Measurements from ENCODE around the gene TRIM46. TPM values are rescaled to one million over a fixed set of nuclear protein-coding genes. Genes with fewer than 3 reads are reported as not detected.

The TRIM46 gene
- total RNA-seq, 1 experiment from 2014 or later: 18.4 TPM

DNA sequence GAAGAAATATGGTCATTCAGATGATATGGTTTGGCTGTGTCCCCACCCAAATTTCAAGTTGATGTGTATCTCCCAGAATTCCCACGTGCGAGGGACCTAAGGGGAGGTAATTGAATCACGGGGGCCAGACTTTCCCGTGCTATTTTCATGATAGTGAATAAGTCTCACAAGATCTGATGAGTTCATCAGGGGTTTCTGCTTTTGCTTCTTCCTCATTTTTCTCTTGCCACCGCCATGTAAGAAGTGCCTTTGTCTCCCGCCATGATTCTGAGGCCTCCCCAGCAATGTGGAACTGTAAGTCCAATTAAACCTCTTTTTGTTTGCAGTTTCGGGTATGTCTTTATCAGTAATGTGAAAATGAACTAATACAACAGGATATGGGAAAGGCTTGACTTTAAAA is 31.9 kb upstream of the TRIM46 start:
- Histone ChIP-seq H2BK5ac (ENCODE audit: insufficient read length, low read length) (no peak overlapping the region), H3K27me3 (ENCODE audit: insufficient read depth, low read length) (no peaks in the 10 kb centered on the region), H2BK15ac (ENCODE audit: low read depth, low read length) (no peak overlapping the region), H3K4me2 (ENCODE audit: insufficient read depth, insufficient read length, low read length) (no peak overlapping the region), H3T11ph (ENCODE audit: low read length) (no peak overlapping the region), H4K5ac (ENCODE audit: insufficient read length, low read depth, low read length) (no peak overlapping the region), H3K9me3 (ENCODE audit: control insufficient read depth, low read depth, low read length) (no peaks in the 10 kb centered on the region), H3K4ac (ENCODE audit: low read depth, low read length) (no peak overlapping the region), H4K8ac (replicated peaks; ENCODE audit: insufficient read length, low read depth, low read length) (no peak overlapping the region), H3K79me2 (ENCODE audit: insufficient read depth, low read length) (0 out of 2 replicates have a peak, but pooled peaks cover 3% of the 10 kb centered on the region), H3K4me1 (ENCODE audit: insufficient read depth, low read length) (no peaks in the 10 kb centered on the region), H3K27ac (ENCODE audit: insufficient read length, low read depth, low read length) (no peak overlapping the region), H3K18ac (ENCODE audit: insufficient read length, low read depth, low read length) (no peak overlapping the region), H3K23me2 (ENCODE audit: insufficient read length, low read depth, low read length, poor library complexity, severe bottlenecking) (peaks cover 11% of the 10 kb centered on the region), H4K20me1 (ENCODE audit: control insufficient read depth, insufficient read depth, insufficient read length) (no peaks in the 10 kb centered on the region), H3K56ac (ENCODE audit: insufficient read length, low read depth, low read length) (no peak overlapping the region), H3K79me1 (ENCODE audit: insufficient read depth, low read depth, low read length, poor library complexity, severe bottlenecking) (no peaks in the 10 kb centered on the region), H4K91ac (ENCODE audit: insufficient read length, low read depth, low read length) (no peak overlapping the region), H3K23ac (ENCODE audit: insufficient read length, low read depth, low read length) (no peak overlapping the region), H3K9ac (ENCODE audit: extremely low read depth, insufficient read length, low read length) (no peak overlapping the region), H2BK120ac (ENCODE audit: low read depth, low read length, poor library complexity, severe bottlenecking) (no peak overlapping the region), H2BK20ac (ENCODE audit: low read depth, low read length, poor library complexity, severe bottlenecking) (no peak overlapping the region), H2BK12ac (ENCODE audit: insufficient read length, low read depth, low read length) (no peak overlapping the region), H2AK5ac (ENCODE audit: insufficient read length, low read length) (no peak overlapping the region), H2AFZ (ENCODE audit: low read length) (no peak overlapping the region), H3K14ac (ENCODE audit: insufficient read depth, low read length) (no peak overlapping the region)
- H3K27me3 Mint-ChIP-seq (ENCODE audit: low read depth): peaks cover 25% of the 10 kb centered on the region
- no peak overlapping the region; a peak in 1 of 7 replicates for H3K27ac Mint-ChIP-seq
- no CpG with 5 or more reads among the region's 7 CpGs for WGBS (ENCODE audit: extremely low coverage, insufficient read length, low lambda C conversion rate)
- peaks cover 14 to 17% of the 10 kb centered on the region in 2 experiments for H3K4me1 Mint-ChIP-seq
- H3K4me3 Mint-ChIP-seq: no peak overlapping the region
- TF ChIP-seq, protein P1, sequence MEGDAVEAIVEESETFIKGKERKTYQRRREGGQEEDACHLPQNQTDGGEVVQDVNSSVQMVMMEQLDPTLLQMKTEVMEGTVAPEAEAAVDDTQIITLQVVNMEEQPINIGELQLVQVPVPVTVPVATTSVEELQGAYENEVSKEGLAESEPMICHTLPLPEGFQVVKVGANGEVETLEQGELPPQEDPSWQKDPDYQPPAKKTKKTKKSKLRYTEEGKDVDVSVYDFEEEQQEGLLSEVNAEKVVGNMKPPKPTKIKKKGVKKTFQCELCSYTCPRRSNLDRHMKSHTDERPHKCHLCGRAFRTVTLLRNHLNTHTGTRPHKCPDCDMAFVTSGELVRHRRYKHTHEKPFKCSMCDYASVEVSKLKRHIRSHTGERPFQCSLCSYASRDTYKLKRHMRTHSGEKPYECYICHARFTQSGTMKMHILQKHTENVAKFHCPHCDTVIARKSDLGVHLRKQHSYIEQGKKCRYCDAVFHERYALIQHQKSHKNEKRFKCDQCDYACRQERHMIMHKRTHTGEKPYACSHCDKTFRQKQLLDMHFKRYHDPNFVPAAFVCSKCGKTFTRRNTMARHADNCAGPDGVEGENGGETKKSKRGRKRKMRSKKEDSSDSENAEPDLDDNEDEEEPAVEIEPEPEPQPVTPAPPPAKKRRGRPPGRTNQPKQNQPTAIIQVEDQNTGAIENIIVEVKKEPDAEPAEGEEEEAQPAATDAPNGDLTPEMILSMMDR (conservative IDR thresholded peaks at IDR 0.05): no peak
- DNase-seq: no peak
- H3K9me3 Mint-ChIP-seq: no peaks in the 10 kb centered on the region
- peaks cover 14 to 17% (median 15%) of the 10 kb centered on the region in 3 experiments; a peak in 6 of 7 replicates for H3K36me3 Mint-ChIP-seq (ENCODE audit: insufficient read depth in 1 of 3, low read depth in 3 of 3)

All from H9 (cell line).